GM21515 (cell line): Measurements from ENCODE around the gene HNRNPM.

Source experiments
- ATAC-seq: cut with Tn5 transposase; IDR thresholded peaks from one replicate; pipeline ENCODE4 v1.9.1; 2021; ENCODE audit not compliant: unreplicated experiment

Gene HNRNPM

DNA sequence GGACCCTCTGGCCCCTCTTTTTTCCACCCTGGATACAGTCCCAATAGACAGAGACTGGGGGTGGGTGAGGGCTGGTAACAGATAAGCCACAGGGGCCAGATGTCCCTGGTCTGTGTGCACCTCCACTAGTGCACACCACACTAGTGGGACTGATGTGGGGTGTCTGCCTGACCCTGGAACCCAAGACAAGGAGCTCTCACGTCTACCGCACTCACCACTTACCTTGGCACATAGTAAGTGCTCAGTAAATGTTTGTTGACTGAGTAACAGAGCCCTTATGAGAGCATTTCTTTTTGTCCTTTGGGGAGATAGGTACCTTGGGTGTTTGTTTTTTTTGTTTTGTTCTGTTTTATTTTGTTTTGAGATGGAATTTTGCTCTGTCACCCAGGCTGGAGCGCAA, 92.3 kb downstream of the HNRNPM start:
- no peak for ATAC-seq
